T1000 (cell line): ENCODE data around the gene TMEM243.
"Not testable (repeated sequence)": the region's sequence is repeated elsewhere in the genome, so short reads cannot be mapped to it uniquely, and the experiment has no call there.

Source experiments
- DNase-seq: peaks from one replicate; lab custom pipeline; 2025; ENCODE audit warnings: mixed read lengths; lab: John Stamatoyannopoulos, UW

Gene TMEM243, protein sequence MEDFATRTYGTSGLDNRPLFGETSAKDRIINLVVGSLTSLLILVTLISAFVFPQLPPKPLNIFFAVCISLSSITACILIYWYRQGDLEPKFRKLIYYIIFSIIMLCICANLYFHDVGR

DNA sequence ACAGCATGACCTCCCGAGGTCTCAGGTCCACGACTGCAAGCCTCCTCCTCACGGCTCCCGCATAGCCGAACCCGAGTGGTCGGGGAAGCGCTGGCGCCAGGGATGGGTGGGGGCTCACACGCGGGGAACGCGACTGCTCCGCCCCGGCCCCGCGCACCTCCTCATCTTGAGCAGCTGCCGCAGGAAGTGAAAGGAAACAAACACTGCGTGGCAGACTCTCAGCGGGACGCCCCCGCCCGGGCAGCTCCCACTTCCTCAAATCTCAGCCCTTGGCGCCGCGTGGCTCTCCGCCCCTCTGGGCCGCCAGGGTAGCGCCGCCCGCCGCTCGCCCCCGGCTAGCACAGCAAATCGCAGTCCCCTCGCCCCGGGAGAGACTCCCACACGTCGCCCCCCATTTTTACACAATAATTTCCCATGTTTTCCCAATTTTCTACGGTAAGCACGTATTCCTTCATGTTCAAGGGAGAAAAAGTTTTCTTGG lies at the start of gene TMEM243:
TSS of gene TMEM243 (minus strand) at position 188 of the 481 bp plus-strand sequence. CDS start 229 bp downstream, outside the sequence.
- peak; percentile 52 for DNase-seq

DNA sequence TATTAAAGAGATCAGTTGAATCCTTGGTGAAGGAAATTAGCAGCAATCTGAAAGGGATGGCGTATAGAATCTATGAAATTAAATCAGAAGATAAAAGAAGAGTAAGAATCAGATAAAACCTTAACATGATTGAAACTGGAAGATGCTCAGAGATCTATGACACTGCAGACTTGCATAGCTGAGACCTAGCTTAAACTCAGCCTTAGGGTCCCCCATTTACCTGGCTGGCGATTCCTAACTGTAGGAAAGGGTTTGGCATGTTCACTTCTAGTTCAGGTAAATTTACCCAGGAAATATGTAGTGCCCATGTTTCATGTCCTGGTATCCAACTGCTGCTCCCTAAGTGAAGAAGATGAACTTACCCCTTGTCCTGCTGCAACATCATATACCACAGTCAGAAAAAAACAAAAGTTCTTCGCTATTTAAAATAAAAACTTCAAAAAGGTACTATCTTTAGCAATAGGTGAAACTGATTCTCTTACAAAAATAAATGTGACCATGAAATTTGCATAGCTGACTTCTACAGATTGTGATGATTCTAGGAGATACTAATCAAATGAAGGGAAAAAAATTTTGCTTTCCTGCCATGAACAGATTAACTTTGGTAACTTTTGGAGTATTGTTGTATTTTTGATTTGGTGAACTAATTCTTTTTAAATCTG lies 47.8 kb upstream of the TMEM243 start:
- no peak for DNase-seq

DNA sequence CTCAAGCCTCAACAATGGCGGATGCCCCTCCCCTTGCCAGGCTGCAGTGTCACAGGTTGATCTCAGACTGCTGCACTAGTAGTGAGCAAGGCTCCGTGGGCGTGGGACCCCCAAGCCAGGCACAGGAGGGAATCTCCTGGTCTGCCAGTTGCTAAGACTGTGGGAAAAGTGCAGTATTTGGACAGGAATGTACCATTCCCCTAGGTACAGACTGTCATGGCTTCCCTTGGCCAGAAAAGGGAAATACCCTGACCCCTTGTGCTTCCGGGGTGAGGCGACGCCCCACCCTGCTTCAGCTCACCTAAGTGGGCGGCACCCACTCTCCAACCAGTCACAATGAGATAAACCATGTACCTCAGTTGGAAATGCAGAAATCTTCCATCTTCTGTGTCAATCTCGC lies 44.0 kb upstream of the TMEM243 start:
- no peak for DNase-seq

DNA sequence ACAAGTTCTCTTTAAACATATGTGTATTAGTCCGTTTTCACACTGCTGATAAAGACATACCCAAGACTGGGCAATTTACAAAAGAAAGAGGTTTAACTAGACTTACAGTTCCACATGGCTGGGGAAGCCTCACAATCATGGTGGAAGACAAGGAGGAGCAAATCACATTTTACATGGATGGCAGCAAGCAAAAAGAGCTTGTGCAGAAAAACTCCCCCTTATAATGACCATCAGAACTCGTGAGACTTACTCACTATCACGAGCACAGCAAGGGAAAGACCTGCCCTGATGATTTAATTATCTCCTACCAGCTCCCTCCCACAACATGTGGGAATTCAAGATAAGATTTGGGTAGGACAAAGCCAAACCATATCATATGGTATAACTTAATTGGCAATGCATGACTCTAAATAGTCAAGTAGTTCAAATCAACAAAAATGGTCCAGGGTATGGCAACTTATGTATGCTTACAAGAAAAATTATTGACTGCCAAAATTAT lies 34.1 kb upstream of the TMEM243 start:
- no peak for DNase-seq

DNA sequence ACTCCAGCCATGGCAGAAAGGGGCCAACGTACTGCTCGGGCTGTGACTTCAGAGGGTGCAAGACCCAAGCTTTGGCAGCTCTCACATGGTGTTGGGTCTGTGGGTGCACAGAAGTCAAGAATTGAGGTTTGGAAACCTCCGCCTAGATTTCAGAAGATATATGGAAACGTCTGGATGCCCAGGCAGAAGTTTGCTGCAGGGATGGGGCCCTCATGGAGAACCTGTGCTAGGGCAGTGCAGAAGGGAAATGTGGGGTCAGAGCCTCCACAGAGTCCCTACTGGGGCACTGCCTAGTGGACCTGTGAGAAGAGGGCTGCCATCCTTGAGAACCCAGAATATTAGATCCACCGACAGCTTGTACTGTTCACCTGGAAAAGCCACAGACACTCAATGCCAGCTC lies 26.1 kb upstream of the TMEM243 start:
- DNase-seq = not testable (repeated sequence)

DNA sequence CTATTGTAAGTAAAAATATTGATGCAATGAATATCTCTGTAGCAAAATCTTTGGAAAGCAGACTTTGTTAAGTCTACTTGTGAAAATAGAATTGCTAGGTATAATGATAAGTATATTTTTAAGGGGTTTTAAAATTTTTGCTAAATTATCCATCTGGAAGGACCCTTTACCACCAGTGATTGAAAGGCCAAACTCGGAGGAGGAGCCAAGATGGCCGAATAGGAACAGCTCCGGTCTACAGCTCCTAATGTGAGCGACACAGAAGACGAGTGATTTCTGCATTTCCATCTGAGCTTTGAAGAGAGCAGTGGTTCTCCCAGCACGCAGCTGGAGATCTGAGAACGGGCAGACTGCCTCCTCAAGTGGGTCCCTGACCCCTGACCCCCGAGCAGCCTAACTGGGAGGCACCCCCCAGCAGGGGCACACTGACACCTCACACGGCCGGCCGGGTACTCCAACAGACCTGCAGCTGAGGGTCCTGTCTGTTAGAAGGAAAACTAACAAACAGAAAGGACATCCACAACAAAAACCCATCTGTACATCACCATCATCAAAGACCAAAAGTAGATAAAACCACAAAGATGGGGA lies 19.0 kb upstream of the TMEM243 start:
- not testable (repeated sequence) for DNase-seq

DNA sequence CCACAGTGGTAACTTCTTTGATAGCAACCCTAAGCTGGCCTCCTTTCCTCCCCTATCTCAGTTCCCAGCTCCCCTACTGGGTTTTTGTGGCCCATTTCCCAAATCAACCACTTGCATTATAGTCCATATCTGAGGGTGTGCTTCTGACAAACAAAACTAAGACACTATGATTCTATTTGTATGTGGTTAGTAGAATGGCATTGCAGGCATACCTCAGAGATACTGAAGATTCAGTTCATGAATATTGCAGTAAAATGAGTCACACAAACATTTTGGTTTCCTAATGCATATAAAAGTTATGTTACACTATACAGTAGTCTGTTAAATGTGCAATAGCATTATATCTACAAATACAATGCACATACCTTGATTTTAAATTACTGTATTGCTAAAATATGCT lies 15.4 kb upstream of the TMEM243 start:
- no peak for DNase-seq

DNA sequence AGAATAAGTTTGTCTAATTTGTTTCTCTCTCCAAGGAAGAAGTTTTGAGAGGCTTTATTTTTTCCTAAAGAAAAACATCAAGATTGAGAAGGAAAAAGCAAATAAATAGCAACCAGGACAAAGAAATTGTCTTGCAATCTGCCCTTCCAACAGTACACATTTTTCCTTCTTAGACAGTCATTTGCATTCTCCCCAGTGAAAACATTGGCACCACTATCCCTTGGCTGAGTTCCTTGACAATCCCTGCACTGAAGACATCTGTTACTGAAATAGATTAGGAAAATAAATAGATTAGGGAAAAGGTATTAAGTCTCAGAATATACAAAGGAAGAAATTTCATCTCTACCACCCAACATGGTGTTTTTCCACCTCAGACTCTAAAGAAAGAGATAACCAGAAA lies 12.2 kb upstream of the TMEM243 start:
- DNase-seq = no peak

DNA sequence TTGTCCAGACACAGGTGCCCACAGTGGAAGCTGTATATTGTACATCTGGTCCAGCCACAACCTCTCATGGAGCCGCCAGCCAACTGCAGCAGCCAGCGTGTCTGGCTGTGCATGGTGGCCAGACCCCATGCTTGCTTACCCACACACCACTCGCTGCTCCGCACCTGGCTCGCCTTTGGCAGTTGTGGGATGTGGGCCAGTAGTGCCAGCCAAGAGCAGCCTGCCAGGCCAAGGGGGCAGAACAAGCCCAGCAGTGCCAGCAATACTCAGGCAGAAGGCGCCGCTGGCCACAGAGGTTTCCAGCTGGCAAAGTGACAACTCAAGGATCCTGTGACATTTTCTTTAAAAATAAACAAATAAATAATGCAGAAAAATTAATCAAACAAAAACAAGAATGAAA lies 11.7 kb upstream of the TMEM243 start:
- no peak for DNase-seq

DNA sequence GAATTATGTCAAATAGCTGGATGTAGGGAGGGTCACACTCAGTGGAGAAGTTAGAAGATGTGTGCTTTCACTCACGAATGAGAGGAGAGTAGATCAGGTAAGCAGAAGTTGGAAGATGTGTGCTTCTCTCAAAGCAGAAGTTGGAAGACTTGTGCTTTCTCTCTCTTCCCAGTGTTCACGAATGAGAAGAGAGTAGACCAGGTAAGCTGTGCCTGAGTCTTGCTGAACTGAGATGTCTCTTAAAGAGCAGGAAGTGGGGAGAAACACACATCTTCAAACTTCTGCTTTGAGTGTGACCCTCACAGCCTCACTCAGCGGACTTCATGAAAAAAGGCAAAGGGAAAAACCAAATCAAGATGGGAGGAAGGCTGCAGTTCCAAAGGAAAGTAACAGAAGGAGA lies 7.0 kb upstream of the TMEM243 start:
- DNase-seq = no peak

DNA sequence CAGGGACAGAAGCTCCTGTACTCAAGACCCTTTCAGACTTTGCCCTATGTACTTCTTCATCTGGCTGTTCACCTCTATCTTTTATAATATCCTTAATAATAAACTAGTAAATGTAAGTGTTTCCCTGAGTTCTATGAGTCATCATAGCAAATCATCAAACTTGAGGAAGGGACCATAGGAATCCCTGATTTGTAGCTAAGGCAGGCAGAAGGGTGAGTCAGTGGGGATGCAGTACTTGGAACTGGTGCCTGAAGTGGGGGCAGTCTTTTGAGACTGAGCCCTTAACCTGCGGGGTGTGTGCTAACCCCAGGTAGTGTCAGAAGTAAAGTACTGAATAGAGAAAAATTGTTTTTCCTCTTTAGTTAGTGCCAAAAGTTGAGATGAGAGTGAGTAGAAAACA lies 6.2 kb upstream of the TMEM243 start:
- DNase-seq = no peak

DNA sequence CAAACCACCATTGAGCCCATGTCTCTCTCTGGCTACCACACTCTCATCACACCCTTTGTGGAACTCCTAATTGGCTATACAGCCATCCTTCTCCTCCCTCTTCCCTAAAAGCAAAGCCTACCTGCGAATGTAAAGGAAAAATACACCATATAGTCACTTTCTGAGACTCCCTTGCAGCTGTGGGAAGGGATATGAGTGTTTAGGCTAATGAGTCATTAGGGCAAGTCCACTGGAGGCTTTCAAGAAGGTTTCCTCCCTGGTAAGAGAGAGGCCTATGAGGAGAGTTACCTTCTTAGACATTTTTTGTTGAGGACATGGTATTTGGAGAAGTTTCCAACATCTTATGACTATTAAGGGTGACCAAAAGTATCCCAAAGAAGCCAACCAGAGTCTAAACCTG lies 4.1 kb upstream of the TMEM243 start:
- no peak for DNase-seq

DNA sequence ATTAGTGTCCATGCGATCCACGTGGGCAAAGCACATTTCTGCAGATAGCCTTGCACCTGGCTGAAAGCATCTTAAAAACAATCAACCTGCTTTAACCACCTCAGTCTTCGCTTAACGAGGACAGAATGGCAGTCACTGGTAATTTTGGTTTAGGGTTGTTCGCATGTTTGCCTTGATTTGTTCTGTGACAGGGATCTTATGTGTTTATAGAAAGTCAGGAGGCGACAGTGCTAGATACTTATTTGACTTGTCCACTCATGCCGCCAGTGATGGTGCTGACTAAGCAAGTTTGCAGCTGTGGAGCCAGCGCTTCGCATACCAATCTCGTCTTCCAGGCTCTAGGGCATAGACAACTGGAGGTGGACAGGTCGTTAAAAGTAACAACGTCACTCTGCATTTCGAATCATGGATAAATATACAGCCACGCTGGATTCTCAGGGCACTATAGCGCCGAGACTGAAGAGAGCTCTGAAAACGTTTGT lies 1.2 kb upstream of the TMEM243 start:
- DNase-seq = no peak

DNA sequence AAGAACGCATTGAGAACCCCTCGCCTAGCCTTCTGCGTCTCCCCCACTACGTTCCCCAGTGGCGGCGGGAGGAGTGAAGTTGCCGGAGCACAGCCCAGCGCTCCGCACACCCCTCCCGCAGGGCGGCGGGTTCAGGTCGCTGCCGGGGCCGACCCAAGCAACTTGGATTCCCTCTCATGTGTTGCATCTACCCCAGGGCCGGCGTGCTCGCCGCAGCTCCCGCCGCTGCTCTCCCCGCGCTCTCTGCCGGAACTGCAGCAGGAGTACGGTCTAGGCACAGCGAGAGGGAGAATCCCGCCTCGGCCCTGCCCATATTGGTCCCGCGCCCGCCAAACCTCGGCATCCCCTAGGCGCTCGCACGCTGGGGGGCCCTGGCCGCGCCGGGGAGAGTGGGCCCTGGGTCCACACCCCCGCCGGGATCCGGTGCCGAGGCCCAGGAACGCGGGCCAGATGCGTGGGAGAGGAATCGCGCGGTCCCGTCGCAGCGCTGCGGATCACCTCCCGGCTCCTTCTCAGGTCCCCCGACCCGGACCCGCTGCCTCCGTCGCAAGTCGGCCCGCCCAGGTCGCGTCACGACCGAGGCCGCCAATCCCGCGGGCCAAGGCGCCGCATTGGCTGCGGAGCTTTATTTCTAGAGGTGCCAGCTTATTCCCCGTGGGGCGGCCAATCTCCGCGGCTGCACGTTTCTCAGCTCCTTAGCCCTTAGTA lies 648 bp upstream of the TMEM243 start:
- peak; percentile 59 for DNase-seq

DNA sequence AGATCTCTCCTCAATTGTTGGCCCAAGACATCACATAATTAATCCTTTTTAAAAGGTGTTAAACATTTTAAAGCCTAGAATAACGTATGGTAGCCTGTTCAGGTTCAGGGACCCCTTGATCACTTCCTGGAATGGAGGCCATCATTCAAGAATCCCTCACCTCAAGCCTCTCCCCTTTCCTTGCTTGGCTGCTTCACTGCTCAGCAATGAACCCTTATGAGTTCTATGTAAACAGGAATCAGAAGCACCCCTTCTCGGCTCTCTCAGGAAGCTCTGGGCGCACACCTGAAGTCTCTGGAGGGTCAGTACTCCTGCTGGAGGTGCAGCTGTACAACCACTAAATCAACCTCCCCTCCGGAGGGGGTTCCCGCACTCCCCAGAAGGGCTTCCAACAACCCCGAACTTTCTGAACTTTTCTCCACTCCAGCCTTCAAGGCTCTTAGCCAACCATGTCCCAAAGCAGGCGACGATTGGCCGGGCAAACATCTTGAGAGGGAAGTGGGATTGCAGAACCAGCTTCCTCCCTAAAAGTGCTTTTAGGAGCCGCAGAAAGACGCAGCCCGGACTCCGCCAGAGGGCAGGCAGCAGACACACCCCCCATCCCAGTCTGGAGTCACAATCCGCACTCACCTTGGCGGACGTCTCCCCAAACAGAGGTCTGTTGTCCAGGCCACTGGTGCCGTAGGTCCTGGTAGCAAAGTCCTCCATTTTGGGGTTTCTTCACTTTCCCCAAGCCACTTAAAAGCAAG lies 562 bp downstream of the TMEM243 start:
- no peak for DNase-seq

DNA sequence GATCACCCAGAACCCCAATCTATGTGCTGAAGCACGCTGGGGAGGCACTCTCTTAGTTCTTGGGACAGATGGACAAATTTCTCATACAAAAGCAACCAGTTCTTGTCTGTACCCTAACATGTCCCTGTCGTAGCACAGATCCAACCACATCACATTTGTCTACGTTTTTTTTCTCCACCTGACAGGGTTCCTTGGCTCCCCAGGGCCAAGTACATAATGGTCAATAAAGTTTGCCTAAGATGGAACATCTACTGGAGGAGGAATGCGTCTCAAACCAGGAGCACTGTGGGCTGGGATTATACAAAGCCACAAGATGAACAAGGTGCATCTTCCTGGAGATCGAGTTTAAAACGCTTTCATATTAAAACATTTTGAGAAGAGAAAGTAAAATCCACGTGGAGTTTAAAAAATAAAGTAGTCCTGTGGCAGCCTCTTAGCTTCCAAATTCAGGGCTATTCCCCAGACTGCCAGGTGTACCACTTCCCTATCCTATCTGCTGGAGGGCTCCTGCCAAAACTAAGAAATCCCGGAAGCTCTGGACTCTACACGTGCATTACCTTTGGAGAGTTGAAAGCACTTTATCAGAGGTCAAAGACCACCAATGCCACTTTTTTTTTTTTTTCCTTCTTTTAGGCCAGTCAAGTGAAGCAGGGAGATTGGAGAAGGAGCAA lies 1.4 kb downstream of the TMEM243 start:
- no peak for DNase-seq

DNA sequence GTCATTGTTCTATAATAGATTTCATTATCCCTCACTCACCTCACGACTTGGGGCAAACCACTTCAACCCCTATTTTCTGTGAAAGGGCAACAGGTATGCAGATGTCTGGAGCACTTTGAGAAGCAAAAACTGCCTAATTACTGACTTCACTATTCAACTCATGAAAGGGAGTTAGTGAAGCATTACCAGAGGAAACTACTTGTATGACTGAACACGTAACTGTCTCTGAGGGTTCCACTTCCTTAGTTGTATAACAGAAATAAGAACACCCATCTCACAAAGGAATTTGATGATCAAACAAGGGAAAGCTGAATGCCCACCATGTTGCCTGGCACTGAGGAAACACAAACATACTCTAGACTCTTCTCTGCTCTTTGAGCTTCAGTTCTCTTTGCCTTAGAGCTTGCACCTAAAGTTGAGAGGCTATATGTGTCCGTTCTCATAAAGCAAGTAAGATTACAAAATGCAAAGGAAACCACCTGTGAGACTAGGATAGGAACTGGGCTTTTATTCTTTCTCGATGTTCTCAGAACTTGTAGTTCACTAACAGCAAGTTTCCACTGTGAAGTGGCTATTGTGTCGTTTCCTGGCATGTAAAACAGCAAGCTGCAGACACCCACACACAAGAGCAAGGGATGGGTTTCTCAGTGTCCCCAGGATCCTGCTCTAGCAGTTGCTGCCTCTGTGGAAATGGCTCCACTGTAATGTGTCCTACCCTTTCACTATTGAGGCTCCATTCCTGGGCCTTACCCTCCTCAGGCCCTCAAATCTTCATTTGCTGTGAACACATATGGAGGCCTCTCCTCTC lies 2.6 kb downstream of the TMEM243 start:
- no peak for DNase-seq

DNA sequence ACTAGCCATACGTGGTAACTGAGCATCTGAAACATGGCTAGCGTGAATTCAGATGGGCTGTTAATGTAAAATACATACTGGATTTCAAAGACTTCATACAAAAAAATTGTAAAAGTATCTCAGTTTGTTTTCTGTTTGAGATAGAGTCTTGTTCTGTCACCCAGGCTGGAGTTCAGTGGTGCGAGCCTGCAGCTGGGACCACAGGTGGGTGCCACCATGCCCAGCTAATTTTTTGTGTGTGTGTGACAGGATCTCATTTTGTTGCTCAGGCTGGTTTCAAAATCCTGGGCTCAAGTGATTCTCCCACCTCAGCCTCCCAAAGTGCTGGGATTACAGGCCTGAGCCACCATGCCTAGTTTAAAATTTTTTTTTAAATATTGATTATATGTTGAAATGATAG lies 4.5 kb downstream of the TMEM243 start:
- no peak for DNase-seq

DNA sequence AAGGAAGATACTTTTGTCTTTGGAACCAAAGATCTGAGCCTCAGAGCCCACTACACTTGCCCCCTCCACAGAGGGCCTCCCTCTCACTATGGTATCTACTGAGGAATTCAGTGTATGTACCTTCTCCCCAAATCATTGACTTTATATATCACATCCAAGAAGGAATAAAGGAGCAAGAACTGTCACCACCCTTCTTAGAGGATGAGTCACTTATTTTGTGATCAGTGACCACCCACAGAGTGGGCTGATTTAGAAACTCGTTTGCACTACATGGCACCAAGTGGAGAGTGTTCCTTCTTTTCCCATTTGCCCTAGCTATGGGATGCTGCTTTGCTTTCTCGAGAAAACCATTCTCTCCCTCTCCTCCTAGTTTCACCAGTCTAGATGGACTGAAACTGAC lies 5.7 kb downstream of the TMEM243 start:
- no peak for DNase-seq

DNA sequence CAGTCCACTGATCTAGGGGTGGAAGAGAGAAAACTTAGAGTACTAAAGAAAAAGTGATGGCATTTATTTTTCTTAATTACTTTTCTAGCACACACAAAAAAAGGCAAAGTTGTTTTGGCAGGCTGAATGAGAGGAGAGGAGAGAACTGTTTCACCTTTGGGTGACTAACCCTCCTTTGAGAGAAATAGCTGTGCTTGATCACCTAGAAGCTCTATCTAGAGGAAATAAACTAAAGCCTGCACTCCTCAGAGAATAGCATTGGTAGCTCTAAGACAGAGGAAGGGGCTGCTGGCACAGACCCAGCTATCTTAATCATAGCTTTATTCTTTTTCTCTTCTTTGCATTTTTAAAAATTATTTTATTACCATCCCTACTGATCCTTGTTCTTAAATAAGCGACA lies 6.3 kb downstream of the TMEM243 start:
- DNase-seq = no peak

DNA sequence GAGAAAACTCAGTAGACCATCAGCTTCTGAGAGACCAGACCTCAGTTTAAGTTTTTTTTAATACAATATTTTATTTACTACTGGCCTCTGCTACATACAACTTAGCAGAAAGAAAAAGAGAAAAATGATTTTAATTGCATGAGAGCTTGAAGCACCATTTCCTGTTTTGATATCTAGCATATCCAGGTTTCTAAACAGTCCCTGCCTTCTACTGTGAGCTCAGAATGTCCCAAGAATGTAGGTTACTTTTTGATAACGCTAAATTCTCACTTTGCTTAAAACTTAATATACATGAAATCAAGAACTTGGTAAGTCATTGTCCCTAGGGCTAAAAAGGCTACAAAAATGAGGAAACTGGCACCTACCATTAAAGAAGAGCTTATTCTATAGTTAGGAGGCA lies 7.0 kb downstream of the TMEM243 start:
- no peak for DNase-seq
